Hematopoietic multipotent progenitor cell treated with erythropoietin and hydrocortisone succinate and interleukin-3 and kit ligand, for 17 days (in vitro differentiated cells): ENCODE results near the gene GAP43.

ENCODE experiments used
- DNase-seq: peaks from one replicate; pipeline ENCODE4 v3.0.0-alpha.2; 2015; ENCODE audit warnings: low spot score

Gene GAP43

GRCh38 chr3:115766587-115767482 lies 143.5 kb downstream of the GAP43 start:
- no peak for DNase-seq

GRCh38 chr3:115768661-115769060 lies 145.4 kb downstream of the GAP43 start:
- no peak for DNase-seq
